ENCODE data around the gene NNAT. TPM values are rescaled to one million over a fixed set of nuclear protein-coding genes. Genes with fewer than 3 reads are reported as not detected.

The NNAT gene
- total RNA-seq, 2 experiments from 2014 or later = 0.29 to 0.32 TPM

- POLR2A ChIA-PET = no interaction called here
- CTCF ChIA-PET = interaction anchor here (1.1 kb wide), 1 partner anchor 331 kb away, joined by 4 read pairs; no protein-coding TSS in a partner anchor
Measured at GRCh38 chr20:37522260-37523011, 1.4 kb downstream of the NNAT start.

- POLR2A ChIA-PET = no interaction called here
- CTCF ChIA-PET = no interaction called here
Measured at GRCh38 chr20:37523012-37523391, 2.0 kb downstream of the NNAT start.

GRCh38 chr20:37523911-37524700, 3.1 kb downstream of the NNAT start:
- POLR2A ChIA-PET = no interaction called here
- CTCF ChIA-PET = no interaction called here

- POLR2A ChIA-PET = no interaction called here
- CTCF ChIA-PET = no interaction called here
Measured at GRCh38 chr20:37524859-37525708, 4.0 kb downstream of the NNAT start.

GRCh38 chr20:37525810-37526209, 4.8 kb downstream of the NNAT start:
- POLR2A ChIA-PET = no interaction called here
- CTCF ChIA-PET = no interaction called here

- CTCF ChIA-PET = interaction anchor here (0.6 kb wide), 1 partner anchor 161 kb away, joined by 3 read pairs; no protein-coding TSS in a partner anchor
- POLR2A ChIA-PET = interaction anchor here (0.6 to 0.7 kb wide), 2 partner anchors 25 to 262 kb away, joined by 3 to 5 read pairs; no protein-coding TSS in a partner anchor
Measured at GRCh38 chr20:37526238-37526838, 5.3 kb downstream of the NNAT start.

GRCh38 chr20:37526839-37527637, 6.0 kb downstream of the NNAT start:
- POLR2A ChIA-PET = interaction anchor here (0.6 to 0.7 kb wide), 2 partner anchors 24 to 263 kb away, joined by 3 to 5 read pairs; no protein-coding TSS in a partner anchor
- CTCF ChIA-PET = interaction anchor here (0.6 kb wide), 1 partner anchor 160 kb away, joined by 3 read pairs; no protein-coding TSS in a partner anchor

- ChIA-PET CTCF (interaction anchor here (1.2 kb wide), 1 partner anchor 332 kb away, joined by 4 read pairs; no protein-coding TSS in a partner anchor), POLR2A (no interaction called here)
Measured at GRCh38 chr20:37527638-37528445, 6.8 kb downstream of the NNAT start, which contains the start of gene BLCAP. Gene BLCAP (minus strand): TSS chr20:37527876. CDS start chr20:37519174, 8,702 bp downstream.

GRCh38 chr20:37528446-37529213, 7.6 kb downstream of the NNAT start:
- ChIA-PET POLR2A (no interaction called here), CTCF (interaction anchor here (1.0 to 1.2 kb wide), 2 partner anchors 36 to 333 kb away, joined by 3 to 4 read pairs; no protein-coding TSS in a partner anchor)

GRCh38 chr20:37529214-37529967, 8.3 kb downstream of the NNAT start:
- ChIA-PET POLR2A (no interaction called here), CTCF (interaction anchor here (1.0 to 1.2 kb wide), 2 partner anchors 36 to 334 kb away, joined by 3 to 4 read pairs; no protein-coding TSS in a partner anchor)

GRCh38 chr20:37529968-37530600, 9.0 kb downstream of the NNAT start:
- CTCF ChIA-PET = no interaction called here
- POLR2A ChIA-PET = no interaction called here

GRCh38 chr20:37530696-37531095, 9.6 kb downstream of the NNAT start:
- ChIA-PET CTCF (interaction anchor here (1.3 kb wide), 1 partner anchor 146 kb away, joined by 4 read pairs; no protein-coding TSS in a partner anchor), POLR2A (no interaction called here)

- CTCF ChIA-PET = interaction anchor here (1.3 to 3.5 kb wide), 2 partner anchors 147 to 335 kb away, joined by 4 to 14 read pairs; no protein-coding TSS in a partner anchor
- POLR2A ChIA-PET = no interaction called here
Measured at GRCh38 chr20:37531856-37532255, 10.8 kb downstream of the NNAT start.

GRCh38 chr20:37533154-37533715, 12.2 kb downstream of the NNAT start:
- POLR2A ChIA-PET = no interaction called here
- CTCF ChIA-PET = interaction anchor here (0.6 to 3.5 kb wide), 7 partner anchors 22 to 354 kb away, joined by 3 to 15 read pairs (median 4); partner anchors contain the start of genes MROH8 and RPN2

Measured in activated CD8-positive, alpha-beta memory T cell treated with anti-CD3 and anti-CD28 coated beads for 36 hours (primary cell).